ENCODE data around the gene BEND3. TPM values are rescaled to one million over a fixed set of nuclear protein-coding genes. Genes with fewer than 3 reads are reported as not detected.

Gene BEND3
- total and polyA plus RNA-seq, 8 donors = 3.8 to 7.8 (median 5.6) TPM

- no peak overlapping the region for H3K27ac ChIP-seq
- ATAC-seq = peak; percentile 67
- no peak for TF ChIP-seq CTCF (IDR thresholded peaks at IDR 0.05)
- H3K36me3 ChIP-seq = peaks cover 0 to 13% of the 10 kb centered on the region in 2 donors
- peak in 2 of 4 donors; percentile 46 to 48 for DNase-seq
- no peaks in the 10 kb centered on the region for H3K9me3 ChIP-seq
- H3K27me3 ChIP-seq = peaks cover 0 to 9% of the 10 kb centered on the region in 2 donors
- no peak overlapping the region for H3K4me3 ChIP-seq
- intact Hi-C loops (cut with DNase I) = no loop called here
- peaks cover 10 to 20% of the 10 kb centered on the region in 2 donors for H3K4me1 ChIP-seq
Measured at GRCh38 chr6:107064579-107065065, 50.7 kb downstream of the BEND3 start.

GRCh38 chr6:107062691-107063090, 52.6 kb downstream of the BEND3 start:
- no peak for ATAC-seq
- Histone ChIP-seq H3K36me3 (no peaks in the 10 kb centered on the region), H3K27me3 (peaks cover 0 to 9% of the 10 kb centered on the region in 2 donors), H3K4me3 (no peak overlapping the region), H3K4me1 (peaks cover 10 to 20% of the 10 kb centered on the region in 2 donors), H3K27ac (no peak overlapping the region), H3K9me3 (no peaks in the 10 kb centered on the region)
- intact Hi-C loops (cut with DNase I) = no loop called here
- DNase-seq = no peak
- no peak for TF ChIP-seq CTCF (IDR thresholded peaks at IDR 0.05)

- no peaks in the 10 kb centered on the region for H3K36me3 ChIP-seq
- H3K27me3 ChIP-seq = peaks cover 0 to 9% of the 10 kb centered on the region in 2 donors
- no peak for DNase-seq
- peaks cover 10 to 20% of the 10 kb centered on the region in 2 donors for H3K4me1 ChIP-seq
- H3K9me3 ChIP-seq = no peaks in the 10 kb centered on the region
- H3K27ac ChIP-seq = no peak overlapping the region
- no peak for ATAC-seq
- H3K4me3 ChIP-seq = no peak overlapping the region
- no peak for TF ChIP-seq CTCF (IDR thresholded peaks at IDR 0.05)
- intact Hi-C loops (cut with DNase I) = no loop called here
Measured at GRCh38 chr6:107061125-107062020, 53.9 kb downstream of the BEND3 start.

GRCh38 chr6:107060704-107061103, 54.6 kb downstream of the BEND3 start:
- no peak for TF ChIP-seq CTCF (IDR thresholded peaks at IDR 0.05)
- no peak for DNase-seq
- peaks cover 10 to 20% of the 10 kb centered on the region in 2 donors for H3K4me1 ChIP-seq
- H3K9me3 ChIP-seq = no peaks in the 10 kb centered on the region
- H3K4me3 ChIP-seq = no peak overlapping the region
- no peaks in the 10 kb centered on the region for H3K36me3 ChIP-seq
- H3K27me3 ChIP-seq = peaks cover 0 to 9% of the 10 kb centered on the region in 2 donors
- ATAC-seq = no peak
- H3K27ac ChIP-seq = no peak overlapping the region
- intact Hi-C loops (cut with DNase I) = no loop called here

GRCh38 chr6:107059606-107060005, 55.7 kb downstream of the BEND3 start:
- TF ChIP-seq CTCF (IDR thresholded peaks at IDR 0.05) = no peak
- Histone ChIP-seq H3K27me3 (peaks cover 0 to 9% of the 10 kb centered on the region in 2 donors), H3K4me1 (peaks cover 3 to 13% of the 10 kb centered on the region in 2 donors), H3K4me3 (no peak overlapping the region), H3K27ac (no peak overlapping the region), H3K36me3 (no peaks in the 10 kb centered on the region), H3K9me3 (no peaks in the 10 kb centered on the region)
- ATAC-seq = no peak
- no peak for DNase-seq
- intact Hi-C loops (cut with DNase I) = no loop called here
